IMR-90 (cell line): ENCODE results near the gene OSTF1. TPM values are rescaled to one million over a fixed set of nuclear protein-coding genes. Genes with fewer than 3 reads are reported as not detected.

Experiments
- ATAC-seq: fragments of 200-7000 bp; cut with Tn5 transposase; 2 replicates; pipeline ENCODE4 v1.9.1; 2020; ENCODE audit warnings: low read depth, mild to moderate bottlenecking, moderate library complexity
- BruUV-seq: library from RNA; stranded (reverse); fragments of 400-500 nt; replicated peaks from 2 replicates; lab custom pipeline; 2021; lab: Mats Ljungman, UMichigan
- CTCF ChIA-PET: fragments of 300-600 bp; formaldehyde crosslinking; extraction: SDS; loops from one replicate; lab custom pipeline; 2021; ENCODE audit warnings: antibody characterized with exemption; lab: Yijun Ruan, JAX
- POLR2A ChIA-PET: fragments of 300-600 bp; sonication (Branson Sonifier 250); formaldehyde crosslinking; loops from one replicate; lab custom pipeline; 2022; ENCODE audit warnings: antibody characterized with exemption; ENCODE audit not compliant: unreplicated experiment; lab: Charles Lee
- DNase-seq: peaks from one replicate; pipeline ENCODE4 v3.0.0; 2013
- H2AFZ ChIP-seq: replicated peaks from 2 replicates; pipeline ENCODE3; 2013; ENCODE audit warnings: low read length, mild to moderate bottlenecking; ENCODE audit not compliant: poor library complexity
- H2AK5ac ChIP-seq: 2 replicates; pipeline ENCODE4 v1.6.1; 2013; ENCODE audit warnings: low read depth, low read length, inconsistent platforms
- H2AK9ac ChIP-seq: replicated peaks from 2 replicates; pipeline ENCODE3; 2013; ENCODE audit warnings: mild to moderate bottlenecking, low read depth, low read length, moderate library complexity; ENCODE audit not compliant: poor library complexity
- H2BK120ac ChIP-seq: 2 replicates; pipeline ENCODE4 v1.6.1; 2013; ENCODE audit warnings: low read depth, low read length, inconsistent platforms
- H2BK15ac ChIP-seq: 3 replicates; pipeline ENCODE4 v1.6.1; 2013; ENCODE audit warnings: low read depth, low read length, inconsistent platforms
- H2BK20ac ChIP-seq: 2 replicates; pipeline ENCODE4 v1.6.1; 2013; ENCODE audit warnings: low read depth, mild to moderate bottlenecking, inconsistent platforms, low read length, moderate library complexity
- H2BK5ac ChIP-seq: 2 replicates; pipeline ENCODE4 v1.6.1; 2013; ENCODE audit warnings: mild to moderate bottlenecking, low read depth, low read length, inconsistent platforms; ENCODE audit not compliant: poor library complexity, severe bottlenecking
- H3K14ac ChIP-seq: replicated peaks from 2 replicates; pipeline ENCODE4 v1.6.1; 2013; ENCODE audit warnings: low read depth, low read length, inconsistent platforms
- H3K18ac ChIP-seq: 2 replicates; pipeline ENCODE4 v1.6.1; 2013; ENCODE audit warnings: low read depth, low read length, control low read depth
- H3K23ac ChIP-seq: 2 replicates; pipeline ENCODE4 v1.6.1; 2013; ENCODE audit warnings: low read depth, low read length, inconsistent platforms
- H3K27ac ChIP-seq: 2 replicates; pipeline ENCODE4 v1.5.1; 2013; ENCODE audit warnings: mild to moderate bottlenecking, control low read depth, low read length; ENCODE audit not compliant: insufficient read depth
- H3K27me3 ChIP-seq: 2 replicates; pipeline ENCODE4 v1.6.1; 2013; ENCODE audit warnings: low read length; ENCODE audit not compliant: control insufficient read depth, insufficient read depth
- H3K36me3 ChIP-seq: 2 replicates; pipeline ENCODE4 v1.6.1; 2013; ENCODE audit warnings: low read length, mixed read lengths; ENCODE audit not compliant: control insufficient read depth, insufficient read depth
- H3K4ac ChIP-seq: 2 replicates; pipeline ENCODE4 v1.6.1; 2013; ENCODE audit warnings: low read depth, low read length, inconsistent platforms
- H3K4me1 ChIP-seq: 2 replicates; pipeline ENCODE4 v1.6.1; 2013; ENCODE audit warnings: low read length, mixed read lengths; ENCODE audit not compliant: control insufficient read depth, insufficient read depth
- H3K4me2 ChIP-seq: 2 replicates; pipeline ENCODE4 v1.6.1; 2013; ENCODE audit warnings: low read depth, mild to moderate bottlenecking, control low read depth, low read length, moderate library complexity
- H3K4me3 ChIP-seq: 2 replicates; pipeline ENCODE4 v1.5.1; 2013; ENCODE audit warnings: low read depth, mild to moderate bottlenecking, control low read depth, low read length, moderate library complexity; ENCODE audit not compliant: insufficient read depth
- H3K56ac ChIP-seq: 2 replicates; pipeline ENCODE4 v1.6.1; 2013; ENCODE audit warnings: low read length, inconsistent platforms; ENCODE audit not compliant: insufficient read depth; ENCODE audit errors: extremely low read depth
- H3K79me1 ChIP-seq, 2 experiments: 2 replicates each; pipeline ENCODE4 v1.6.1; 2013; ENCODE audit warnings: low read length in 2 of 2, inconsistent platforms in 1 of 2, low read depth in 1 of 2
- H3K9ac ChIP-seq: 2 replicates; pipeline ENCODE4 v1.6.1; 2013; ENCODE audit warnings: low read depth, low read length, control low read depth
- H3K9me1 ChIP-seq: 2 replicates; pipeline ENCODE4 v1.6.1; 2013; ENCODE audit warnings: low read length, inconsistent platforms; ENCODE audit not compliant: insufficient read depth
- H3K9me3 ChIP-seq: 2 replicates; pipeline ENCODE4 v1.6.1; 2013; ENCODE audit warnings: low read length; ENCODE audit not compliant: control insufficient read depth, insufficient read depth
- H4K20me1 ChIP-seq: 2 replicates; pipeline ENCODE4 v1.6.1; 2013; ENCODE audit warnings: low read length, inconsistent platforms; ENCODE audit not compliant: insufficient read depth
- H4K5ac ChIP-seq: 2 replicates; pipeline ENCODE4 v1.6.1; 2013; ENCODE audit warnings: mild to moderate bottlenecking, low read depth, low read length, control low read depth
- H4K8ac ChIP-seq, 2 experiments: 2 replicates each; pipeline ENCODE4 v1.6.1; 2013; ENCODE audit warnings: low read depth in 2 of 2, low read length in 2 of 2, control low read depth in 1 of 2, inconsistent platforms in 1 of 2
- H4K91ac ChIP-seq: 2 replicates; pipeline ENCODE4 v1.6.1; 2013; ENCODE audit warnings: low read depth, low read length, inconsistent platforms; ENCODE audit not compliant: insufficient read depth
- BHLHE40 ChIP-seq: fragments of 150-350 bp; IDR thresholded peaks from 2 replicates; pipeline ENCODE4 v1.6.1; 2016; ENCODE audit warnings: mild to moderate bottlenecking, low read depth, low read length
- POLR2A ChIP-seq: IDR thresholded peaks from 2 replicates; pipeline ENCODE4 v1.6.1; 2012; ENCODE audit warnings: mild to moderate bottlenecking, low read depth, low read length
- RFX5 ChIP-seq: IDR thresholded peaks from 2 replicates; pipeline ENCODE4 v1.8.0; 2012; ENCODE audit warnings: low read depth, mild to moderate bottlenecking, low read length, moderate library complexity
- SMC3 ChIP-seq: fragments of 150-350 bp; IDR thresholded peaks from 2 replicates; pipeline ENCODE4 v1.6.1; 2016; ENCODE audit warnings: low read depth, mild to moderate bottlenecking, antibody characterized with exemption, low read length, moderate library complexity
- WGBS, 2 experiments: methylation state at CpG; one replicate each; pipeline versions ENCODE4 v1.1.5 to v1.1.7; 2013; ENCODE audit warnings: missing lambda C conversion rate in 2 of 2; ENCODE audit not compliant: insufficient read length in 1 of 2; ENCODE audit errors: extremely low coverage in 2 of 2; 5-methylcytosine and 5-hydroxymethylcytosine counted together
- dilution Hi-C: fragments of 300-500 bp; cut with HindIII; formaldehyde crosslinking; loops from one replicate; pipeline ENCODE4 v1.14.3; 2018; ENCODE audit warnings: low sequenced_read_pairs; ENCODE audit not compliant: unreplicated experiment
- in situ Hi-C: fragments of 300-500 bp; cut with MboI; formaldehyde crosslinking; loops from 3 replicates; pipeline ENCODE4 v1.14.3; 2019; ENCODE audit warnings: low sequenced_read_pairs, inconsistent platforms, mixed read lengths
- intact Hi-C: fragments of 100-400 bp; cut with micrococcal nuclease; formaldehyde crosslinking; loops from 2 replicates; pipeline ENCODE4 v1.10.0; 2022
- polyA plus RNA-seq, 3 experiments: library from polyadenylated mRNA; depleted of rRNA; stranded (reverse); fragments of >200 nt; gene quantifications; 2 replicates each; pipeline ENCODE4 v1.2.3, GENCODE V29; 2012; ENCODE audit warnings: low replicate concordance in 1 of 3
- total RNA-seq: library from RNA; depleted of rRNA; stranded (reverse); fragments of >200 nt; gene quantifications from 2 replicates; pipeline ENCODE4 v1.2.3, GENCODE V29; 2012
- TF ChIP-seq, protein P1 (sequence below): fragments of 150-350 bp; IDR thresholded peaks from 2 replicates; pipeline ENCODE4 v1.6.1; 2017; ENCODE audit warnings: mild to moderate bottlenecking, antibody characterized with exemption, low read length, low read depth

The OSTF1 gene
- total and polyA plus RNA-seq, 2 of the 4 experiments (the other 2 are of a cell fraction) = 17.1 to 41.6 TPM

GRCh38 chr9:75084081-75084672 lies 4.1 kb upstream of the OSTF1 start:
- H3K9me1 ChIP-seq = no peaks in the 10 kb centered on the region
- no peak overlapping the region for H2AK5ac ChIP-seq
- no peaks in the 10 kb centered on the region for H3K36me3 ChIP-seq
- no CpG with 5 or more reads among the region's 5 CpGs for WGBS, 2 experiments
- no TSS peak for BruUV-seq
- H3K27ac ChIP-seq = no peak overlapping the region
- H3K4me2 ChIP-seq = no peak overlapping the region
- DNase-seq (no peak), ATAC-seq (no peak)
- H3K27me3 ChIP-seq = no peaks in the 10 kb centered on the region
- H3K9ac ChIP-seq = no peak overlapping the region
- H3K9me3 ChIP-seq = no peaks in the 10 kb centered on the region
- no peak overlapping the region for H3K4me3 ChIP-seq
- in situ Hi-C loops (no loop called here), dilution Hi-C loops (no loop called here), intact Hi-C loops (no loop called here)
- H2BK120ac ChIP-seq = no peak overlapping the region
- H4K20me1 ChIP-seq = no peaks in the 10 kb centered on the region
- CTCF ChIA-PET = interaction anchor here (0.6 kb wide), 1 partner anchor 1549 kb away, joined by 3 read pairs; no protein-coding TSS in a partner anchor
- no peak overlapping the region for H3K56ac ChIP-seq
- no peak overlapping the region for H4K91ac ChIP-seq
- no peak overlapping the region for H3K18ac ChIP-seq
- H4K5ac ChIP-seq = no peak overlapping the region
- H2AK9ac ChIP-seq = no peak overlapping the region
- POLR2A ChIA-PET = no interaction called here
- no peak overlapping the region for H3K23ac ChIP-seq
- H2BK15ac ChIP-seq = no peak overlapping the region
- no peaks in the 10 kb centered on the region for H3K4me1 ChIP-seq
- TF ChIP-seq, protein P1, sequence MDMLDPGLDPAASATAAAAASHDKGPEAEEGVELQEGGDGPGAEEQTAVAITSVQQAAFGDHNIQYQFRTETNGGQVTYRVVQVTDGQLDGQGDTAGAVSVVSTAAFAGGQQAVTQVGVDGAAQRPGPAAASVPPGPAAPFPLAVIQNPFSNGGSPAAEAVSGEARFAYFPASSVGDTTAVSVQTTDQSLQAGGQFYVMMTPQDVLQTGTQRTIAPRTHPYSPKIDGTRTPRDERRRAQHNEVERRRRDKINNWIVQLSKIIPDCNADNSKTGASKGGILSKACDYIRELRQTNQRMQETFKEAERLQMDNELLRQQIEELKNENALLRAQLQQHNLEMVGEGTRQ = no peak
- TF ChIP-seq RFX5 = no peak
- no peak for TF ChIP-seq POLR2A
- no peak for TF ChIP-seq BHLHE40
- no peak for TF ChIP-seq SMC3
- no peak overlapping the region for H2BK5ac ChIP-seq
- H3K4ac ChIP-seq = no peak overlapping the region
- H2BK20ac ChIP-seq = no peak overlapping the region
- H3K14ac ChIP-seq = no peak overlapping the region
- H3K79me1 ChIP-seq = peaks cover 5 to 11% of the 10 kb centered on the region in 2 experiments; a peak in 1 of 4 replicates
- H2AFZ ChIP-seq = no peak overlapping the region
- no peak overlapping the region for H4K8ac ChIP-seq
